ENCODE data around the gene KCNK15. TPM values are rescaled to one million over a fixed set of nuclear protein-coding genes. Genes with fewer than 3 reads are reported as not detected.
"Not testable (repeated sequence)": the region's sequence is repeated elsewhere in the genome, so short reads cannot be mapped to it uniquely, and the experiment has no call there.

KCNK15 gene
- total RNA-seq, 1 experiment from 2014 or later: not detected

- no peak for DNase-seq (ENCODE audit: low spot score)
Measured at GRCh38 chr20:44758247-44759101, 12.8 kb downstream of the KCNK15 start.

GRCh38 chr20:44759595-44759994 is 13.9 kb downstream of the KCNK15 start:
- no peak for DNase-seq (ENCODE audit: low spot score)

- no peak for DNase-seq (ENCODE audit: low spot score)
Measured at GRCh38 chr20:44761423-44761822, 15.8 kb downstream of the KCNK15 start.

- no peak for DNase-seq (ENCODE audit: low spot score)
Measured at GRCh38 chr20:44762466-44763140, 16.9 kb downstream of the KCNK15 start.

- DNase-seq (ENCODE audit: low spot score): not testable (repeated sequence)
Measured at GRCh38 chr20:44763798-44764197, 18.1 kb downstream of the KCNK15 start.

GRCh38 chr20:44765091-44765490 is 19.4 kb downstream of the KCNK15 start:
- no peak for DNase-seq (ENCODE audit: low spot score)

- DNase-seq (ENCODE audit: low spot score): no peak
Measured at GRCh38 chr20:44765701-44766347, 20.2 kb downstream of the KCNK15 start.

GRCh38 chr20:44768256-44768655 is 22.6 kb downstream of the KCNK15 start:
- DNase-seq (ENCODE audit: low spot score): no peak

- no peak for DNase-seq (ENCODE audit: low spot score)
Measured at GRCh38 chr20:44768854-44769480, 23.3 kb downstream of the KCNK15 start.

- DNase-seq (ENCODE audit: low spot score): no peak
Measured at GRCh38 chr20:44769481-44769863, 23.8 kb downstream of the KCNK15 start.

- DNase-seq (ENCODE audit: low spot score): no peak
Measured at GRCh38 chr20:44770484-44771171, 25.0 kb downstream of the KCNK15 start.

GRCh38 chr20:44771172-44771535 is 25.5 kb downstream of the KCNK15 start:
- DNase-seq (ENCODE audit: low spot score): no peak

- DNase-seq (ENCODE audit: low spot score): no peak
Measured at GRCh38 chr20:44772636-44773035, 27.0 kb downstream of the KCNK15 start.

- no peak for DNase-seq (ENCODE audit: low spot score)
Measured at GRCh38 chr20:44773070-44773829, 27.6 kb downstream of the KCNK15 start.

GRCh38 chr20:44776980-44777379 is 31.3 kb downstream of the KCNK15 start:
- DNase-seq (ENCODE audit: low spot score): peak; percentile 38

GRCh38 chr20:44780226-44780625 is 34.6 kb downstream of the KCNK15 start:
- DNase-seq (ENCODE audit: low spot score): peak; percentile 76

GRCh38 chr20:44781118-44781517 is 35.5 kb downstream of the KCNK15 start:
- no peak for DNase-seq (ENCODE audit: low spot score)

GRCh38 chr20:44781791-44782190 is 36.1 kb downstream of the KCNK15 start:
- no peak for DNase-seq (ENCODE audit: low spot score)

- DNase-seq (ENCODE audit: low spot score): no peak
Measured at GRCh38 chr20:44784688-44785087, 39.0 kb downstream of the KCNK15 start.

GRCh38 chr20:44785768-44786167 is 40.1 kb downstream of the KCNK15 start:
- DNase-seq (ENCODE audit: low spot score): peak; percentile 25

- DNase-seq (ENCODE audit: low spot score): no peak
Measured at GRCh38 chr20:44787299-44787698, 41.6 kb downstream of the KCNK15 start.

Measured in HT-29 (cell line).